Measurements from ENCODE around the gene INSM2. TPM values are rescaled to one million over a fixed set of nuclear protein-coding genes. Genes with fewer than 3 reads are reported as not detected.

INSM2 gene
- total and polyA plus RNA-seq, 10 of the 15 experiments (the other 5 are each of a cell fraction or from before 2014, with no cell fraction given), result 0.06 TPM; not detected in 9

DNA sequence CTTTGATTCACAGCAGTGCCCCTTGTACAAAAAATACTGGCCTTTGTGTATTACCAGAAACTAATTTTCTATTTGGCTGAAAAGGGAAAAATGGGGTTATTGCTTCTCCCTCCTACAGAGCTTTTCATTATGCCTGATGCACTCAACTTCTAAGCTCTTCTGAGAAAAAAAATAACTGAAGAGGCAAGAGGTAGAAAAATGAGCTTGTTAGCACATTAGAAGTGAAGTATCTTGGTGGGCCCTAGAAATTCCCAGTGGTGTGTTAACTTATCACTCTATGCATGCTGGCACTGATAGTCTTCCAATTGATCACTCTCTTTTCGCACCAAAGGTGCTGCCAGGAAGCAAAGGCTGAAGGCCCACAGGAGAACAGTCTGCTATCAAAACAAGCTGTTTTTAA is 17.1 kb downstream of the INSM2 start (continued):
- no peak for TF ChIP-seq ATF7 (IDR thresholded peaks at IDR 0.05; ENCODE audit: low read depth)
- no peak for TF ChIP-seq SPI1 (IDR thresholded peaks at IDR 0.05; ENCODE audit: borderline replicate concordance, insufficient read depth, low read depth, low read length)
- no peak for TF ChIP-seq ZZZ3 (IDR thresholded peaks at IDR 0.05; ENCODE audit: control insufficient read depth, insufficient read length, low read depth)
- TF ChIP-seq ZBED1 (IDR thresholded peaks at IDR 0.05; ENCODE audit: borderline replicate concordance), result no peak
- TF ChIP-seq BACH1 (IDR thresholded peaks at IDR 0.05; ENCODE audit: borderline replicate concordance), result no peak
- TF ChIP-seq FOXK2 (IDR thresholded peaks at IDR 0.05), result no peak
- no peak for TF ChIP-seq ESRRA (IDR thresholded peaks at IDR 0.05; ENCODE audit: low read length)

DNA sequence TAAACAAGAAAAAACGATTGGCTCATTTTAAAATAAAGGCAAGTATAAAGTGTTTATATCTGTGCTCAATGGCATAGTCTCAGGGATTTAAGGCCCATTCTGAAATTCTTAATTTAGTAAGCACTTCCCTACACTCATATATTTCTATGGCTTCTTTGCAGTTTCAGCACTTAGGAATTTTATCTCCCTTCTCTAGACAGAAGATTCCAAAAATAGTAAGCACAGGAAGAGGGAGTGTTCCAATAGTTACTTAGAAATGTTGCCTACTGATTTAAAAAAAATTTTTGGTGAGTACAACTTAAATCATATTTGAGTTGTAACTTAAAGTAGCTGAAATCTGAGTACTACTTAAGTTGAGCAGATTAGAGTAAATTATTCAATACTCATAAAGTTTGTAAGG is 19.8 kb downstream of the INSM2 start:
- no peak for DNase-seq (ENCODE audit: low read depth, low spot score)
- Histone ChIP-seq H3K79me2 (ENCODE audit: control insufficient read depth, insufficient read depth, low read length) (no peaks in the 10 kb centered on the region), H3K36me3 (ENCODE audit: control insufficient read depth in 2 of 2, insufficient read depth in 2 of 2, low read length in 1 of 2) (no peaks in the 10 kb centered on the region), H3K9me3 (replicated peaks; ENCODE audit: control insufficient read depth, insufficient read depth, low read length) (no peaks in the 10 kb centered on the region), H3K4me3 (no peak overlapping the region), H4K20me1 (ENCODE audit: control insufficient read depth, insufficient read depth) (no peaks in the 10 kb centered on the region), H3K4me1 (ENCODE audit: control insufficient read depth, insufficient read depth, low read length) (no peaks in the 10 kb centered on the region), H3K27ac (ENCODE audit: control insufficient read depth, insufficient read depth) (no peak overlapping the region), H3K27me3 (replicated peaks in 1 of 2; ENCODE audit: control insufficient read depth in 2 of 2, insufficient read depth in 2 of 2, low read length in 1 of 2) (no peaks in the 10 kb centered on the region), H3K4me2 (ENCODE audit: control insufficient read depth, insufficient read depth) (no peak overlapping the region), H2AFZ (ENCODE audit: control insufficient read depth, low read depth, low read length) (no peak overlapping the region), H3K9ac (ENCODE audit: control insufficient read depth, insufficient read depth, low read length) (no peak overlapping the region)
- in situ Hi-C loops (cut with MboI) (no loop called here), intact Hi-C loops (cut with micrococcal nuclease; ENCODE audit: unreplicated experiment) (no loop called here)
- no peak for ATAC-seq
- POLR2A ChIA-PET, result no interaction called here
- FAIRE-seq, result no peak
- BruUV-seq (replicated peaks), result no TSS peak
- WGBS (ENCODE audit: insufficient coverage, insufficient replicate concordance, low lambda C conversion rate, missing lambda C conversion rate), result 4% methylated on average over 1 of the region's 1 CpG
- RAD21 ChIA-PET (ENCODE audit: unreplicated experiment), result interaction anchor here (0.6 kb wide), 1 partner anchor 186 kb away, joined by 3 read pairs; no protein-coding TSS in a partner anchor
- SMC1A ChIA-PET (ENCODE audit: uncharacterized antibody, unreplicated experiment), result no interaction called here
- CTCF ChIA-PET, result interaction anchor here (1.4 kb wide), 1 partner anchor 20 kb away, joined by 3 read pairs; the partner anchor contains the start of gene INSM2
- TF ChIP-seq RUNX3 (IDR thresholded peaks at IDR 0.05; ENCODE audit: low read length) (no peak), KDM1A (IDR thresholded peaks at IDR 0.05; ENCODE audit: borderline replicate concordance) (no peak), RAD21 (IDR thresholded peaks at IDR 0.05; ENCODE audit: insufficient read depth, low read depth, low read length) (no peak), TARDBP (IDR thresholded peaks at IDR 0.05; ENCODE audit: borderline replicate concordance) (no peak), FOS (IDR thresholded peaks at IDR 0.05; ENCODE audit: borderline replicate concordance, extremely low read depth, insufficient read length) (no peak), WRNIP1 (IDR thresholded peaks at IDR 0.05; ENCODE audit: borderline replicate concordance, low read depth, low read length) (no peak), SUPT20H (IDR thresholded peaks at IDR 0.05; ENCODE audit: borderline replicate concordance, control insufficient read depth, low read depth, low read length) (no peak), RB1 (IDR thresholded peaks at IDR 0.05; ENCODE audit: borderline replicate concordance) (no peak), JUNB (IDR thresholded peaks at IDR 0.05) (no peak), TBL1XR1 (IDR thresholded peaks at IDR 0.05; ENCODE audit: low read depth, low read length) (no peak), EGR1 (IDR thresholded peaks at IDR 0.05; ENCODE audit: borderline replicate concordance in 1 of 2, low read depth in 2 of 2, low read length in 2 of 2) (no peak), ZNF384 (IDR thresholded peaks at IDR 0.05; ENCODE audit: borderline replicate concordance, low read depth, low read length) (no peak)
- TF ChIP-seq, protein P1, sequence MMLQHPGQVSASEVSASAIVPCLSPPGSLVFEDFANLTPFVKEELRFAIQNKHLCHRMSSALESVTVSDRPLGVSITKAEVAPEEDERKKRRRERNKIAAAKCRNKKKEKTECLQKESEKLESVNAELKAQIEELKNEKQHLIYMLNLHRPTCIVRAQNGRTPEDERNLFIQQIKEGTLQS (IDR thresholded peaks at IDR 0.05; ENCODE audit: borderline replicate concordance, extremely low read depth, low read depth, low read length), result no peak
- TF ChIP-seq, protein P2, sequence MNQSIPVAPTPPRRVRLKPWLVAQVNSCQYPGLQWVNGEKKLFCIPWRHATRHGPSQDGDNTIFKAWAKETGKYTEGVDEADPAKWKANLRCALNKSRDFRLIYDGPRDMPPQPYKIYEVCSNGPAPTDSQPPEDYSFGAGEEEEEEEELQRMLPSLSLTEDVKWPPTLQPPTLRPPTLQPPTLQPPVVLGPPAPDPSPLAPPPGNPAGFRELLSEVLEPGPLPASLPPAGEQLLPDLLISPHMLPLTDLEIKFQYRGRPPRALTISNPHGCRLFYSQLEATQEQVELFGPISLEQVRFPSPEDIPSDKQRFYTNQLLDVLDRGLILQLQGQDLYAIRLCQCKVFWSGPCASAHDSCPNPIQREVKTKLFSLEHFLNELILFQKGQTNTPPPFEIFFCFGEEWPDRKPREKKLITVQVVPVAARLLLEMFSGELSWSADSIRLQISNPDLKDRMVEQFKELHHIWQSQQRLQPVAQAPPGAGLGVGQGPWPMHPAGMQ (IDR thresholded peaks at IDR 0.05; ENCODE audit: borderline replicate concordance), result no peak
- TF ChIP-seq, protein P3, sequence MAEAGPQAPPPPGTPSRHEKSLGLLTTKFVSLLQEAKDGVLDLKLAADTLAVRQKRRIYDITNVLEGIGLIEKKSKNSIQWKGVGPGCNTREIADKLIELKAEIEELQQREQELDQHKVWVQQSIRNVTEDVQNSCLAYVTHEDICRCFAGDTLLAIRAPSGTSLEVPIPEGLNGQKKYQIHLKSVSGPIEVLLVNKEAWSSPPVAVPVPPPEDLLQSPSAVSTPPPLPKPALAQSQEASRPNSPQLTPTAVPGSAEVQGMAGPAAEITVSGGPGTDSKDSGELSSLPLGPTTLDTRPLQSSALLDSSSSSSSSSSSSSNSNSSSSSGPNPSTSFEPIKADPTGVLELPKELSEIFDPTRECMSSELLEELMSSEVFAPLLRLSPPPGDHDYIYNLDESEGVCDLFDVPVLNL (IDR thresholded peaks at IDR 0.05; ENCODE audit: low read depth, low read length), result no peak

All from GM12878 (cell line).